T-helper 1 cell treated with Interleukin-12 subunit alpha and Interleukin-12 subunit beta and Interleukin-4 antibody, amounts not matched to agents 30 ng/mL and 1 ng/mL, for 36 hours (primary cell): ENCODE measurements around the gene GM2A. TPM values are rescaled to one million over a fixed set of nuclear protein-coding genes. Genes with fewer than 3 reads are reported as not detected.
"Not testable (repeated sequence)": the region's sequence is repeated elsewhere in the genome, so short reads cannot be mapped to it uniquely, and the experiment has no call there.

Experiments
- intact Hi-C: fragments of 100-400 bp; cut with micrococcal nuclease; formaldehyde crosslinking; loops from one replicate; pipeline ENCODE4 v1.15.1; 2024
- total RNA-seq: library from RNA; stranded (reverse); gene quantifications from 2 replicates; pipeline ENCODE4 v1.2.3, GENCODE V29; 2022

GM2A gene
- total RNA-seq, 1 donor from 2014 or later = 36.0 TPM

DNA sequence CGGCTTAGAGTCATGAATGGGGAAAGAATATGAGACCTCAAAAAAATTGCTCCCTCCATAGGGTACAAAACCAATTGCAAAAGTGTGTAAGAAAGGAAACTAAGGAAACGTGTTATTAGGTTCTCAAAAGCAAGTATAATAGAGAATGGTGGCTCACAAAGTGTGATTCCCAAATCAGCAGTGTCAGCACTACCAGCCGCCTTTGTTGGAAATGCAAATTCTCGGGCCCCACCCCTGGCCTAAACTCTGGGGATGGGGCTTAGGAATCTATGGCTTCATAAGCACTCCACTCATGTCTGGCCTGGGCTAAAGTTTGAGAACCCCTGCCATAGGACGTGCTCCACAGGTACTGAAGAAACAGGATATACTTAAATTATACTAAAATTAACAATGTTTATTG is 27.5 kb upstream of the GM2A start:
- intact Hi-C loops = loop anchor here (2.0 kb wide), 2 partner anchors 15 to 73 kb away; no protein-coding TSS in a partner anchor

DNA sequence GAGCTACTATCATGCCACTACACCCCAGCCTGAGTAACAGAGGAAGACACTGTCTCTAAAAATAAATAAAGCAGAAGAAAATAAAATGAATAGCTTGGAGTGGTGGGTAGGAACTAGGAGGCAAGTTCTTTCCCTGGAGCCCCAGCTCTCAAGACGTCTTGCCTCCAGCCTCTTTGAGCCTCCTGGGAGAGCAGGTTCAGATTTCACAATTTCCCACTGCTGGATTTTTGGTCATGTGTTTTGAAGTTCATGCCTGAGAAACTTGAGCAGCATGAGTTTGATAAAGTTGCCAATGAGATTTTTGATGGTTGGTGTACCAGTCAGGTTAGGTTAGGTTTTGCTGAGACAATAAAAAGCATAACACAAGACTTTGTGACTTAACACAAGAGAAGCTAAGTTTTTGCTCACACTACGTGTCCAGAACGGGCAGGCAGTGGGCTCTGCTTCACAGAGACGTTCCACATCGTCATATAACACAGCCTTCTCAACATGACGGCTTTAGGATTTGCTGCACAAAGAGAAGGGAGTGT is 25.0 kb upstream of the GM2A start:
- intact Hi-C loops = no loop called here

DNA sequence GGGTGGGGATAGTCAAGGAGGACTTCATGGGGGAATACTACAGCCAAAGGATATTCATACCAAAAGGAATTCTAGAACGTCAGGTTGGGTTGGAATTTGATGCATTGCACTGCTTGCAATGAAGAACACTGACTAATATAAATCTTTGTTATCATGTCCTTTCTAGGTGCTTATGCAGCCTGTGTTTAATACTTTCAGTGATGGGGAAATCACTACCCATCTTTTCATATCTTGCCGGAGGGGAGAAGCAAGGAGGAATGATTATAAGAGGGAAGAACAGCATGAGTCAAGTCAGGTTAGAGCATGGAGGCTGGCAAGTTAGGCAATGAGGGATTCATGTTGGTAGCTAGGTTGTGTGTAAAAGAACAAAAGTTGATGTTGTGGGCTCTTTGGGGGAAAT is 24.0 kb upstream of the GM2A start:
- intact Hi-C loops = no loop called here

DNA sequence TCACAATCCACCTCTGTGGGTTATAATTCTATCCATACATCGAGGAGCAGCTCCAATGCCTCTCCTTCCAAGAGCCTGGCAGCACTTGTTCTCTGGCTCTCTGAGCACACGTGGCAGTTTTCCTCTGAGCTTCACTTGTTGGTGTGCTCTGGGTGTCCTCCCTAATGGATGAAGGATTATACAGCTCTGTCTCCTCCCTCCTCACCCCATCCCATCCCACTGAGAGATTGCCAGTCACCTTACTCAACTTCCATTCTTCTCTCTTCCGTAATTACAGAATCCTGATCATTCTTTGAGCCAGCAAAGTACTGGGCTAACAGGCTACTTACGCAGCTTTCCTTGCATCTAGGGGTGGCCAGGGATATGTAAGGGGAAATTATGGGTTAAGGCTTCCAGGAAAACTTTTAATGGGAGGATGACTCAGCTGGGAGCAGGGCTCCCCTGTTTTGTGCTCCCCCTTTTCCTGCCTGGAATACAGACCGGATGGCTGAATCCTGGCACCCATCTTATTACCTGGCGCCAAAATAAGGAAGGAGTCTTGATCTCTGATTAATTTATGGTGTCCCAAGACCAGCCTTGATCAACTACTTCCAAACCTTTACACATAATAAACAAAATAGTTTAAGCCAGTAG is 22.8 kb upstream of the GM2A start:
- intact Hi-C loops = no loop called here

DNA sequence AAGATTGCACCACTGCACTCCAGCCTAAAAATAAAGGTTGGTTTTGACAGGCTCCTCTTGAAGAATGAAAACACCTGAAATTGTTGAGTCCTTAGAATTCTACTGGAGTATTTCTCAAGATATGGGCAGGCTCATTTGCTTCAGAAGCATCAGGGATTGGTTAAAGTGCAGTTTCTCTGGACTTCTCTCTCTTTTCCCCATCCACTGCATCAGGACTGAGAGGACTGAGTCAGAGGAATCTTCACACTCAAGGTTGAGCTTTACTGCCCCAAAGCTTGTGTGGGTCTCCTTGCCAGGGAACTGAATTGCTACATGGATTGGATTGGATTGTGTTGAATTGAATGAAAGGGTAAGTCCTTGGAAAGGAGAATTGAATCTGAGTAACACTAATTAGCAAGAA is 21.6 kb upstream of the GM2A start:
- intact Hi-C loops = no loop called here

DNA sequence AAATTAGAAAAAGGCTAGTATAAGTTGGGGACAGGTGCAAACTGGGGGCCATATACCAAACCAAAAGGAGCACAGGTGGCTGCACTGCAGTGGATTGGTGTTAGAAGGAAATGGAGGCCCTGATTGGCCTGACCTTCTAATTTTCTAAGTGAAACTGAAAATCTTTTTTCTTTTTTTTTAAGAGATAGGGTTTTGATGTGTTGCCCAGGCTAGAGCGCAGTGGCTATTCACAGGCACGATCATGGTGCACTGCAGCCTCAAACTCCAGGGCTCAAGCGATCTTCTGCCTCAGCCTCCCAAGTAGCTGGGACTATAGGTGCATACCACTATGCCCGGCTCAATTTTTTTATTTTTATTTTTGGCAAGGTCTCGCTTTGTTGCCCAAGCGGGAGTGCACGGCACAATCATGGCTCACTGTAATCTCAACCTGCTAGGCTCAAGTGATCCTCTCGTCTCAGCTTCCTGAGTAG is 19.3 kb upstream of the GM2A start:
- intact Hi-C loops = no loop called here

DNA sequence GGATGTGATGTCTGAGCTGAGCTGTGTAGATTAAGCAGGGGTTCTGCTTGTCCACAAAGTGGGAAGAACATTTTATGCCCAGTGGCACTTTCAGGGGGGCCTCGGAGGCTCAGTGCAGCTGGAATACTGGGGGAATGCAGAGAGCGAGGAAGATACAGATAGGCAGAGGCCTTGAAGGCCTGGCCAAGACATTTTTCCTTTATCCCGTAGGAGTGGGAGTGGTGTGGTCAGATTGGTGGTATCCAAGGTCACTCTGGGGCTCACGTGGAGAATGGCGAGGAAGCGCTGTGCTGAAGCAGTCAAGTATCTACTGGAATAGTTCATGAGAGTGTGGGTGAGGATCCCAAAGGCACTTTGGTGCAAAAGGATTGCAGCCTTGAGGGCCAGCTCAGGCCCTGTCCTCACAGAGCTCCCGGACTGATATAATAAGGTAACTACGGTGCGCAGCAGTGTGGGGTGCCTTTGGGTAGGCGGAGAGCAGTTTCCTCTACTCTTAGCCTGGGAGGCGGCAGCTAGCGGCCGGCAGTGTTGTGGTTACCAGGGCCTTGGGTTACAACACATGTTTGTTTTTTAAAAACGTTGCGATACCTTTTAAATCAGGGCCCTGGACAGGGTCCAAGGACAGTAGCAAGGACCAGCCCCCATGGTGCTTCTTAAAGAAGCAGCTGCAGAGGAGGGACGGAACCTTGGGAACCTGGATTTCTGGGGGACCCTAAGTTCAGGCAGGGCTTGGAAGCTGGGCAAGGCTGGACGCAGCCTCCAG is 18.3 kb upstream of the GM2A start:
- intact Hi-C loops = no loop called here

DNA sequence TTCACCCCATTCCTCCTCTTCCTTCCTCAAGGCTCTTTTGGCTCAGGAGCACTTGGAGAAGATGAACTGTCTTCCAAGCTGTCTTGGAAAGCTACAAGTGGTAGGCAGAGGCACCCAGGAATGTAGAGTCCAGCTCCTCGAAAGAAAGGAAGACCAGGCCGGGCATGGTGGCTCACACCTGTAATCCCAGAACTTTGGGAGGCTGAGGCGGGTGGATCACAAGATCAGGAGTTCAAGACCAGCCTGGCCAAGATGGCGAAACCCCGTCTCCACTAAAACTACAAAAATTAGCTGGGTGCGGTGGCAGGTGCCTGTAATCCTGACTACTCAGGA is 17.8 kb upstream of the GM2A start:
- intact Hi-C loops = not testable (repeated sequence)

DNA sequence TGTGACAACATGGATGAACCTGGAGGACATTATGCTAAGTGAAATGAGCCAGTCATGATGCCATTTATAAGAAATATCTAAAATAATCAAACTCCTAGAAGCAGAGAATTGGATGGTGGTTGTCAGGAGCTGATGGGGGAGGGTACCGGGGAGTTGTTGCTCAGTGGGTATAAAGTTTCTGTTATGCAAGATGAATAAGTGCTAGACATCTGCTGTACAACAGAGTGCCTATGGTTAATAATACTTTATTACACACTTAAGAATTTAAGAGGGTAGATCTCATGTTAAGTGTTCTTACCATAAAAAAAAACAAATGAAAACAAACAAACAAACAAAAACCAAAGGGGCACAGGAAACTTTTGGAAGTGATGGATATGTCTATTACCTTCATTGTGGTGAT is 16.1 kb upstream of the GM2A start:
- intact Hi-C loops = no loop called here

DNA sequence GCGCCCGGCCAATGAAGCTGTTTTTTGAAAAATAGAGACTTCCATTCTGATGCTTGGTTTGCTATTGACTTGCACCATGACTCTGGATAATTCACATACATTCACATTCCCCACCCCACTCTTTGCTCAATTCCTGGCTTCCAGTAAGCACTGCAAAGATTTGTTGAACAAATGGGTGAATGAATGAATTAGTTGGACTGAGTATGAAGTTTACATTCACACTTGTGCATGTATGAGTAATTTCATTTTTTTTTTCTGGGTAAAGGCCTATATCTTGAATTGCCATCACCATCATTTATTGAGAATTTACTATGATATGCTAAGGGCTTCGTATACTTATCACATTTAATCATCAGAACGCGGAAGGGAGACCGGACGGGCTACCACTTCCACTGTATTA is 15.3 kb upstream of the GM2A start:
- intact Hi-C loops = no loop called here

DNA sequence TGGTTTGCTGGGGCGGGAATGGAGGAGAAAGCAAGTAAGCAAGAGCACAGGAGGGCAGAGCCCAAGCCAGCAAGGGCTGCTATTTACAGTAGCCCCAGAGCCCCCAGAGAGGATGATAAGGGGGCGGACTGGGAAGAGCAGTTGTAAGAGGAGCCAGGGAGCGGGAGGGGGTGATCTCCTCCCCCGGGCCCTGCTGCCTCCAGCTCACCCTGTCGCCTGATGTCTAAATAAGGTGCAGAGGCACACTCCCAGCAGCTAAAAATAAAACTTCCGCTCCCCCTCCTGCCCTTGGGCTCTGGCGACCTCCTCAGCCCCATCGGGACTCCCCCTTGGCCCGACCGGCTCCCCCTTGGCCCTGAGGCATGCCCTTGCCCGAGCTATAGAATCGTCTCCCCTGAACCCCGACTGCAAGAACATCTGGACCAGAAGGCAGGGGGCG is 14.7 kb upstream of the GM2A start:
- intact Hi-C loops = no loop called here

DNA sequence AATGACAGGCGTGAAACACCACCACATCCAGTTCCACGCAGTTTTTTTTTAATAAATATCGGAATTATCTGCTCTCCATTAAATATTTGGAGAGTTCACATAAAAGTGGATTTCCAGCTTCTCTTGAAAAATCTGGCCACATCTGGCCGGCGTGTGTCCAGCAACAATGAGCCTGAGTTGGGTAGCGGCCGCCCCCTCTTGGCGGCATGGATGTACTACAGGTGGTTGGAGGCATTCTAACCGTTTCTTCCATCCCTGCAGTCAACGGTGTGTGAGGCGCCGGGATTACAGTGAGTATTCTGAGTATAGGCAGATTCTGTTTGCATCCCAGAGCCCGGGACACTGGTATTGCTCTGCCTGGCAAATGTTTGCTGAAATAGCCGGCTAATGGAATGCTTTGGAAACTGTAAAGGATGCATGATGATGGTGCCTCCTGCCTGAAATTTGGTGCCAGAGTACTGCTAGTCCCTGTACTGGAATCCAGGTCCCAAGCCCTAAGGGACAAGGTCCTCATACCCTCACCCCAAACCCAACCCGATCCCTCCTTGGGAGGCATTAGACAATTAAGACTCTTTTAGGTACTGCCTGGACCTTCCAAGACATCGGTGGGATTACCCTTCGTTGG is 13.6 kb upstream of the GM2A start:
- intact Hi-C loops = loop anchor here (1.0 kb wide), 4 partner anchors 15 to 113 kb away; partner anchors contain the start of gene CCDC69

DNA sequence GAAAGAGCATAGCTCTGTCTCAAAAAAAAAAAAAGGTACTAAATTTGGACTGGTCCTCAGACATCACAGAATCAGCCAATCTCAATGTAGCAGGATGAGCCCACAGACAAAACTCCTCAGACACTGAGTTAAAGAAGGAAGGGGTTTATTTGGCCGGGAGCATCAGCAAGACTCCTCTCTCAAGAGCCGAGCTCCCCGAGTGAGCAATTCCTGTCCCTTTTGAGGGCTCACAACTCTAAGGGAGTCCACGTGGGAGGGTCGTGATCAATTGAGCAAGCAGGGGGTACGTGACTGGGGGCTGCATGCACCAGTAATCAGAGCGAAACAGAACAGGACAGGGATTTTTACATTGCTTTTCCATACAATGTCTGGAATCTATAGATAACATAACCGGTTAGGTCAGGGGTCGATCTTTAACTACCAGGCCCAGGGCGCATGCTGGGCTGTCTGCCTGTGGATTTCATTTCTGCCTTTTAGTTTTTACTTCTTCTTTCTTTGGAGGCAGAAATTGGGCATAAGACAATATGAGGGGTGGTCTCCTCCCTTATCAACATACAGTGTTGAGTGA is 12.6 kb upstream of the GM2A start:
- intact Hi-C loops = not testable (repeated sequence)

DNA sequence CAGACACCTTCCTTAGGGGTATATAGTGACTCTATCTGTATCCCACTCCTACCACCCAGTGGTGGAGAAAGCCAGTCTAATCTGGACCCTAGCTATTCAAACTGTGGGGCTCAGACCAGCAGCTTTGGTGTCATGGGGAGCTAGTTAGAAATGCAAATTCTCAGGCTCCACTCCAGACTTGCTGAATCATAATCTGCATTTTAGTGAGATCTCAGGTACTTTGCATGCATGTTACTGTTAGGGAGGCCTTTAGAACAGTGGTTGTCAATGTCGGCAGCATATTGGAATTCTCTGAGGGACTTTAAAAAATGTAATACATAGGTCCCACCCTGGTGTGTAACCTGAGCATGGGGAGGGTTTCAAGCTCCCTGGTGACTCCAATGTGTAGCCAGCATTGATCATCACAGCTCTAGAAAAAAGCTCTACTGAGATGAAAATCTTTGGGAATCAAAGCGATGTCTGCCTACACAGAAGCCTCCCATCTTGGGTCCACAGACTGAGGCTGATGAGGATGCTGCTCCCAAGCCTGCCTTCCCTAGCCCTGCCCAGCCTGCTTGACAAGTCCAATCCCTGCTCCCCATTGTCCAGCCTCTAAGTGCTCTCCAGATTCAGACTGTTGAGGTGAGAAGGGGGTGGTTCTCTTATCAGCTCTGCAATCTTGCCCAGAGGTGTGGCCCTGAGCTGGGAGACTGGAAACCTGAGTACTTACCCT is 11.9 kb upstream of the GM2A start:
- intact Hi-C loops = no loop called here

DNA sequence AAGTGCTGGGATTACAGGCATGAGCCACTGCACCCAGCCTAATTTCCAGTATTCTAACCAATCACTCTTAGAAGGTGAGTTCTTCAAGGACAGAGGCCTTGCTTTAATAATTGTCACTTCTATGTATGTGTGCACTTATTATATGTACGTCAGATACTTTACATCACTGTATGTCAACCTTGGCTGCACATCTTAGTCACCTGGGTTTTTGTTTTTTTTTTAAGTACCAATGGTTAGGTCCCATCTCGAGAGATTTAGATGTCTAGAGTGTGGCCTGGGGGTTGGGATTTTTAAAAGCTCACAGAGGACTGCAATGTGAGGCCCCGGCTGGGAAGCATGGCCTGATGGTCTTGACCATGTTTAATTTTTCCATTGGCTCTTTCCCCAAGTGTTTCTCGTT is 9.9 kb upstream of the GM2A start:
- intact Hi-C loops = no loop called here

DNA sequence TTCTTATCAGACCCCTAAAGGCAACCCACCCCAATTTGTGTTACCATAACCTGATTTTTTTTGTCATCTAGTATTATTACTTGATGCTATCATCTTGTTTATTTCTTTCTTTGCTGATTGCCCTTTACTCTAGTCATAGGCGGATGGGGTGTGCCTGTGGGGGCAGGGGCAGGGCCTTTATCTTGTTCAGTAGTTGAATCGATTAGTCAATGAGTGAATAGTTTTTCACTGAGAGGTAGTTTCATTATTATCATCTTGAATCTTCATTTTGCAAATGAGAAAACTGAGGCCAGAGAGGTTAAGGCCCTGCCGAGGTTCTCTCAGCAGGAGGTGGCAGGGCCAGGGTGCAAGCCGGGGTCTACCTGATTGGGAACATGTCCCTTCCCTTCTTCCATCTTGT is 9.4 kb upstream of the GM2A start:
- intact Hi-C loops = no loop called here

DNA sequence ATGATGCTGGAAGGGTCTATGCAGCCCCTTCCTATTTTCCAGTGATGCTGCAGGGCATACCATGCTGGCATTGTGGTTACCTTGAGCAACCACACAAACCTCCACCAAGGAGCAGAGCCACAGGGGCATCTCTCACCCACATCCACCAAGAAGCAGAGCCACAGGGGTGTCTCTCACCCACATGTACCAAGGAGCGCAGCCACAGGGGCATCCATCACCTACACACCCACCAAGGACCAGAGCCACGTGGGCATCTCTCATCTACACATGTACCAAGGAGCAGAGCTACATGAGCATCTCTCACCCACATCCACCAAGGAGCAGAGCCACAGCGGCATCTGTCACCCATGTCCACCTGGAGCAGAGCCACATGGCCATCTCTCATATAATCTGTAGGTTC is 8.8 kb upstream of the GM2A start:
- intact Hi-C loops = no loop called here

DNA sequence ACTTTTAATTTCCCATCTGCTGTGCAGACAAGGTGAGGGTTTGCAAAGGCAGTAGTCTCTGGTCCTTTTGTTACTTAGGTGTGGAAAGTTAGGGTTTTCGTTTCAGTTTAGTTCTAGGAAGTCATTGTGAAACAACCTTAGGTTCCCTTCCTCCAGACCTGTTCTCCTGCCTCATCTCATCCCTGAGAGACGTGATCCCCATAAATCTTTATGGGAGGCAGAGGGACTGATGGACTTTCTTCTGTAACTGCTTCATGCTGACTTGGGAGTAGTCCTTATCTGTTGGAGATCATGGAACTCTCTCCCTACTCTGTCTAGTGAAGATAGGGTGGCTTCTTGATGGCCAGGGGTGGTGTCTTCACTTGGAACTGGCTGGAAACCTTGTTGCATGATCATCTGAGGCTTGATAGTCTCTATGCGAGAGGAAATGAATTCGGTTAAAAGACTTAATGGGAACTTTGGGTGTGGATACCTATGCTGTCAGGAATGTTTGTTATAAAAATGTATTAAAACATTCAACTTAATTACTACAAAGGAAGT is 7.2 kb upstream of the GM2A start:
- intact Hi-C loops = no loop called here

DNA sequence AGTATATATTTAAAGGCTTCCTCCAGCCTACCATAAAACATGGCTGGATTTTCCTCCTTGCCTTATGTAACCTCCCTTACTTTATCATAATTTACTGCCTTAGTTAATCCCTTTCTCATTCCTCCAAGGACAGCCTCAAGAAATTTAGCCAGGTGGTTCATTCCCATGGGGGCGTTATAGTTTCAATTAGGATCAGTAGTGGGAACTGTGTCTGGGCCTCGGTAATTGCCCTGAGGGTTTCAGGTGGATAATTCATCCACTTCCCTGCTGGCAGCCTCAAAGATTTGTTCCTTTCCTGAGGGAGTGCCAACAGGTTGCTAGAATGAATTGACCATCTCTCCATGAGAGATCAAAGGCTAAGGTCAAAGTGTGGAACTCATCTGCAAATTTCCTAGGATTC is 4.3 kb upstream of the GM2A start:
- intact Hi-C loops = no loop called here

DNA sequence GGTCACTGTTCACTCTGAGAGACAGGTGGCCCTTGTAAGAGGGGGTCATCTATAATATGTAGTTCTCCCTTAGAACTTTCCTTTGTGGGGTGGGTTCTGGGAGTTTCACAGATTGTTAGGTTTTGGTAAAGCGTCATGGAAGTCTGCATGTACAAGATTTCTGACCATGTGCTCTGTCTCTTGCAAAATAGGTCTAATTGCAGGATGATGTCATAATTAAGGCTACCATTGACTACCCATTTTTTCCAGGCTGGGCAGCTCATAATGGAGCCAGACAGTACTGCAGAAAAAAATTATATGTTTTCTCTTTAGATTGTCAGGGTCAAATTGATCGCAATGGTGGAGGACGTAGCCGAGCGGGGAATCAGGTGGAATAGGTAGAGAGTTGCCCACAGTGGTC is 3.7 kb upstream of the GM2A start:
- intact Hi-C loops = no loop called here
